SK-N-SH (cell line): ENCODE measurements around the gene ITM2B.

Source experiments
- CHD2 ChIP-seq: fragments of 150-350 bp; IDR thresholded peaks from 2 replicates; pipeline ENCODE4 v1.6.1; 2018; ENCODE audit warnings: low read length; ENCODE audit not compliant: partially characterized antibody
- CTCF ChIP-seq: fragments of 200-600 bp; sonication (generic); IDR thresholded peaks from 2 replicates; pipeline ENCODE4 v1.6.1; 2017; ENCODE audit warnings: antibody characterized with exemption, mild to moderate bottlenecking, moderate library complexity
- EP300 ChIP-seq, 2 experiments: IDR thresholded peaks; 2 replicates each; pipeline versions ENCODE4 v1.4.0 to v1.6.1; 2012; ENCODE audit warnings: borderline replicate concordance in 1 of 2, low read depth in 1 of 2, low read length in 1 of 2
- EZH2phosphoT487 ChIP-seq: fragments of 200-600 bp; sonication (generic); IDR thresholded peaks from 2 replicates; pipeline ENCODE4 v1.6.1; 2017; ENCODE audit warnings: low read depth, mixed run types, mild to moderate bottlenecking, antibody characterized with exemption, moderate library complexity, borderline replicate concordance
- GABPA ChIP-seq: IDR thresholded peaks from 2 replicates; pipeline ENCODE4 v1.4.0; 2012; ENCODE audit warnings: low read depth, mild to moderate bottlenecking
- JUND ChIP-seq: IDR thresholded peaks from 2 replicates; pipeline ENCODE4 v1.4.0; 2012
- MAX ChIP-seq: IDR thresholded peaks from 2 replicates; pipeline ENCODE4 v1.4.0; 2012; ENCODE audit warnings: low read depth
- POLR2AphosphoS5 ChIP-seq: IDR thresholded peaks from 2 replicates; pipeline ENCODE4 v1.6.1; 2012; ENCODE audit warnings: low read depth, low read length
- SIN3A ChIP-seq: IDR thresholded peaks from 2 replicates; pipeline ENCODE4 v1.6.1; 2012; ENCODE audit warnings: low read depth, mild to moderate bottlenecking, low read length, moderate library complexity, borderline replicate concordance
- SMC3 ChIP-seq: IDR thresholded peaks from 2 replicates; pipeline ENCODE4 v1.6.1; 2012; ENCODE audit warnings: low read depth, low read length, improper control_type of control experiment
- TAF1 ChIP-seq: IDR thresholded peaks from 2 replicates; pipeline ENCODE4 v1.6.1; 2012; ENCODE audit warnings: low read depth, mild to moderate bottlenecking, low read length, moderate library complexity, borderline replicate concordance
- USF1 ChIP-seq: IDR thresholded peaks from 2 replicates; pipeline ENCODE4 v1.4.0; 2012; ENCODE audit warnings: low read depth, borderline replicate concordance
- ZBTB33 ChIP-seq: IDR thresholded peaks from 2 replicates; pipeline ENCODE4 v1.4.0; 2012; ENCODE audit warnings: low read depth, borderline replicate concordance

GRCh38 chr13:48185018-48185417, 48.0 kb upstream of the ITM2B start:
- TF ChIP-seq TAF1 = no peak
- TF ChIP-seq SMC3 = no peak
- TF ChIP-seq CTCF = no peak
- no peak for TF ChIP-seq GABPA
- no peak for TF ChIP-seq CHD2
- TF ChIP-seq EZH2phosphoT487 = no peak
- TF ChIP-seq USF1 = no peak
- no peak for TF ChIP-seq JUND
- TF ChIP-seq MAX = no peak
- no peak for TF ChIP-seq ZBTB33
- TF ChIP-seq SIN3A = no peak
- TF ChIP-seq EP300 (IDR thresholded peaks at IDR 0.05; ENCODE audit: borderline replicate concordance in 1 of 2, low read depth in 1 of 2, low read length in 1 of 2) = no peak
- no peak for TF ChIP-seq POLR2AphosphoS5
